Tibial nerve (tissue), 4 donors: ENCODE measurements around the gene APOBR. TPM values are rescaled to one million over a fixed set of nuclear protein-coding genes. Genes with fewer than 3 reads are reported as not detected.
"Not testable (repeated sequence)": the region's sequence is repeated elsewhere in the genome, so short reads cannot be mapped to it uniquely, and the experiment has no call there.

Experiments
- DNase-seq, 2 donors: peaks; one replicate each; pipeline ENCODE4 v3.0.0-alpha.2; 2019; ENCODE audit warnings: low spot score in 2 of 2
- H3K27ac ChIP-seq, 4 donors: fragments of 200-600 bp; sonication (generic) in 3 of 4; one replicate each; pipeline ENCODE4 v1.5.1; 2017 to 2019; ENCODE audit warnings: mild to moderate bottlenecking in 1 of 4
- H3K27me3 ChIP-seq, 2 donors: fragments of 200-600 bp; sonication (generic) in 1 of 2; one replicate each; pipeline versions ENCODE4 v1.5.1 to v1.6.0; 2017 to 2019
- H3K36me3 ChIP-seq, 3 donors: fragments of 200-600 bp; sonication (generic); one replicate each; pipeline ENCODE4 v1.5.1; 2018 to 2019
- H3K4me1 ChIP-seq, 4 donors: fragments of 200-600 bp; sonication (generic) in 3 of 4; one replicate each; pipeline ENCODE4 v1.5.1; 2017 to 2019
- H3K4me3 ChIP-seq, 4 donors: fragments of 200-600 bp; sonication (generic) in 3 of 4; one replicate each; pipeline ENCODE4 v1.5.1; 2017 to 2019; ENCODE audit warnings: mild to moderate bottlenecking in 1 of 4, moderate library complexity in 1 of 4
- H3K9me3 ChIP-seq, 4 donors: fragments of 200-600 bp; sonication (generic) in 3 of 4; one replicate each; pipeline ENCODE4 v1.5.1; 2017 to 2019
- EP300 ChIP-seq, 2 donors: sonication (generic); formaldehyde crosslinking; IDR thresholded peaks; one replicate each; pipeline ENCODE4 v1.6.1; 2017; ENCODE audit warnings: antibody characterized with exemption in 2 of 2, mild to moderate bottlenecking in 1 of 2
- POLR2A ChIP-seq, 2 donors: fragments of 450-650 bp; IDR thresholded peaks; one replicate each; pipeline ENCODE4 v1.6.1; 2017; ENCODE audit warnings: antibody characterized with exemption in 2 of 2, mild to moderate bottlenecking in 2 of 2, moderate library complexity in 2 of 2
- WGBS, 2 donors: methylation state at CpG; one replicate each; pipeline ENCODE4 v1.1.5; 2018; 5-methylcytosine and 5-hydroxymethylcytosine counted together
- total RNA-seq, 4 donors: library from RNA; depleted of rRNA; stranded (reverse); fragments of >200 nt; gene quantifications; one replicate each; pipeline ENCODE4 v1.1.0, GENCODE V29; 2016
- TF ChIP-seq, protein P1 (sequence below), 5 experiments: fragments of 200-600 bp in 3 of 5; fragments of 450-650 bp in 2 of 5; sonication (generic) in 3 of 5; IDR thresholded peaks; one replicate each; pipeline ENCODE4 v1.5.1; 2016 to 2019; ENCODE audit warnings: antibody characterized with exemption in 5 of 5, mild to moderate bottlenecking in 3 of 5, moderate library complexity in 2 of 5

APOBR gene
- total RNA-seq, 4 donors from 2014 or later: 1.3 to 4.5 (median 1.8) TPM

DNA sequence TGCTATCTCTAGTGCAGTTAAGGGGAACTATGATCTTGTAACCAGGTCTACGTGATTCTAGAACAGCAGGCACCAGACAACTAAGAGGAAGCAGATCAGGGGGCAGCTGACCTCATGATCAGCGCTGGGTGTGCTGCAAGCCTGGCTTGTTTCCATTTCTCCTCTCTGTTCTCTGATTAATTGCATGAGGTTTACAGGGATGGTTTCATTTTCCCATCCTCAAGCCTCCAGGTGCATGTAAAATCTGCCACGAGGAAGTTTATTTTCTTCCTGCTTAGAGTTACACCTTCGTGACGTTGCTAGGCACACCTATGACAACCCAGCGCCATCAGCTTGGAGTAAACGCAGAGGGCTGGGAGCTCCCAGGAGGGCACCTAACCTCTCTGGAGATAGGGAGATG is 48.6 kb downstream of the APOBR start:
- peak in 1 of 2 donors; percentile 44 for DNase-seq
- Histone ChIP-seq H3K9me3 (no peaks in the 10 kb centered on the region), H3K4me1 (peaks cover 0 to 17% (median 5%) of the 10 kb centered on the region in 4 donors), H3K4me3 (no peak overlapping the region), H3K27me3 (peaks cover 0 to 6% of the 10 kb centered on the region in 2 donors), H3K27ac (peak overlapping the region in 2 of 4 donors; percentile 54 to 56), H3K36me3 (no peaks in the 10 kb centered on the region)
- peak; percentile 54 to 71 for TF ChIP-seq EP300 (IDR thresholded peaks at IDR 0.05)
- no peak for TF ChIP-seq POLR2A (IDR thresholded peaks at IDR 0.05)
- TF ChIP-seq, protein P1, sequence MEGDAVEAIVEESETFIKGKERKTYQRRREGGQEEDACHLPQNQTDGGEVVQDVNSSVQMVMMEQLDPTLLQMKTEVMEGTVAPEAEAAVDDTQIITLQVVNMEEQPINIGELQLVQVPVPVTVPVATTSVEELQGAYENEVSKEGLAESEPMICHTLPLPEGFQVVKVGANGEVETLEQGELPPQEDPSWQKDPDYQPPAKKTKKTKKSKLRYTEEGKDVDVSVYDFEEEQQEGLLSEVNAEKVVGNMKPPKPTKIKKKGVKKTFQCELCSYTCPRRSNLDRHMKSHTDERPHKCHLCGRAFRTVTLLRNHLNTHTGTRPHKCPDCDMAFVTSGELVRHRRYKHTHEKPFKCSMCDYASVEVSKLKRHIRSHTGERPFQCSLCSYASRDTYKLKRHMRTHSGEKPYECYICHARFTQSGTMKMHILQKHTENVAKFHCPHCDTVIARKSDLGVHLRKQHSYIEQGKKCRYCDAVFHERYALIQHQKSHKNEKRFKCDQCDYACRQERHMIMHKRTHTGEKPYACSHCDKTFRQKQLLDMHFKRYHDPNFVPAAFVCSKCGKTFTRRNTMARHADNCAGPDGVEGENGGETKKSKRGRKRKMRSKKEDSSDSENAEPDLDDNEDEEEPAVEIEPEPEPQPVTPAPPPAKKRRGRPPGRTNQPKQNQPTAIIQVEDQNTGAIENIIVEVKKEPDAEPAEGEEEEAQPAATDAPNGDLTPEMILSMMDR (IDR thresholded peaks at IDR 0.05): no peak
- 69 to 77% methylated on average over 7 of the region's 7 CpGs for WGBS, 2 donors

DNA sequence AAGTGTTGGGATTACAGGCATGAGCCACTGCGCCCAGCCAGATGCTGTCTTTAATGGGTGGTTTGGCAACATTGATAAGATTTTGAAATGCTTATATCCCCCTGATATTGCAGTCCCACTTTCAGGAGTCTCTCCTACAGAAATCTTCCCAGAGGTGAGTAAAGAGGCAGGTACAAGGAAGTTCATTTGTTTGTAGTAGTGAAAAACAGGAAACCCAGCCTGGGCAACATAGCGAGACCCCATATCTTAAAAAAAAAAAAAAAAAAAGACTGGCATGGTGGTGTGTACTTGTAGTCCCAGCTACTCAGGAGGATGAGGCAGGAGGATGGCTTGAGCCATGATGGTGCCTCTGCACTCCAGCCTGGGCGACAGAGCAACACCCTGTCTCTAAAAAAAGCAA is 50.6 kb downstream of the APOBR start:
- no peak for DNase-seq
- Histone ChIP-seq H3K36me3 (no peaks in the 10 kb centered on the region), H3K9me3 (no peaks in the 10 kb centered on the region), H3K27me3 (peaks cover 0 to 6% of the 10 kb centered on the region in 2 donors), H3K4me3 (no peak overlapping the region), H3K4me1 (peaks cover 0 to 5% (median 0%) of the 10 kb centered on the region in 4 donors), H3K27ac (no peak overlapping the region)
- TF ChIP-seq POLR2A (IDR thresholded peaks at IDR 0.05): no peak
- TF ChIP-seq, protein P1 (IDR thresholded peaks at IDR 0.05): no peak
- TF ChIP-seq EP300 (IDR thresholded peaks at IDR 0.05): no peak
- WGBS, 2 donors: 86 to 91% methylated on average over 3 of the region's 3 CpGs

DNA sequence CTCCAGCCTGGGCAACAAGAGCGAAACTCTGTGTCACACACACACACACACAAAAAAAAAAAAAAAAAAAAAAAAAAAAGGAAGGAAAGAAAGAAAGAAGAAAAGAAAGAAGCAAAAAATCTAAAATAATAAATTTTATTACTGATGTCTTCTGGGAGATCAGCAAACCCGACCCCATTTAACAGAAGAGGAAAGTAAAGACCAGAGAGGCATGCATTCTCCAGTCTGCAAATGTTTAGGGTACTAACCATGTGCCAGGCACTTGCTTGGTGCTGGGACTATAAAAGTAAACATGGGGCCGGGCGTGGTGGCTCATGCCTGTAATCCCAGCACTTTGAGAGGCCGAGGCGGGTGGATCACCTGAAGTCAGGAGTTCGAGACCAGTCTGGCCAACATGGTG is 51.5 kb downstream of the APOBR start:
- not testable (repeated sequence) for H3K9me3 ChIP-seq, H3K4me3 ChIP-seq, H3K4me1 ChIP-seq, H3K27ac ChIP-seq, H3K27me3 ChIP-seq, H3K36me3 ChIP-seq, DNase-seq
- WGBS, 2 donors: 81 to 88% methylated on average over 7 of the region's 7 CpGs

DNA sequence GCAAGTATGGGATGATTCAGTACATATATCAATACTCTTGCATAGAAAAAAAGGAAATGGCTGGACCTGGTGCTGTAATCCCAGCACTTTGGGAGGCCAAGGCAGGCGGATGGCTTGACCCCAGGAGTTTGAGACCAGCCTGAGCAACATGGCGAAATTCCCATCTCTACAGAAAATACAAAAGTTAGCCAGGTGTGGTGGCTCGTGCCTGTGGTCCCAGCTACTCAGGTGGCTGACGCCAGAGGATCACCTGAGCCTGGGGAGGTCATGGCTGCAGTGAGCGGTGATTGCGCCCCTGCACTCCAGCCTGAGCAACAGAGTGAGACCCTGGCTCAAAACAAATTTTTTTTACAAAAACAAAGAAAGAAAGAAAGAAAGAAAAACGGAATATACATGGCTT is 52.2 kb downstream of the APOBR start:
- TF ChIP-seq POLR2A (IDR thresholded peaks at IDR 0.05): no peak
- no peak for TF ChIP-seq EP300 (IDR thresholded peaks at IDR 0.05)
- TF ChIP-seq, protein P1 (IDR thresholded peaks at IDR 0.05): no peak
- Histone ChIP-seq H3K9me3 (no peaks in the 10 kb centered on the region), H3K4me1 (no peaks in the 10 kb centered on the region), H3K27ac (no peak overlapping the region), H3K36me3 (no peaks in the 10 kb centered on the region), H3K27me3 (peaks cover 0 to 6% of the 10 kb centered on the region in 2 donors), H3K4me3 (no peak overlapping the region)
- no peak for DNase-seq
- WGBS, 2 donors: 77 to 83% methylated on average over 7 of the region's 7 CpGs

DNA sequence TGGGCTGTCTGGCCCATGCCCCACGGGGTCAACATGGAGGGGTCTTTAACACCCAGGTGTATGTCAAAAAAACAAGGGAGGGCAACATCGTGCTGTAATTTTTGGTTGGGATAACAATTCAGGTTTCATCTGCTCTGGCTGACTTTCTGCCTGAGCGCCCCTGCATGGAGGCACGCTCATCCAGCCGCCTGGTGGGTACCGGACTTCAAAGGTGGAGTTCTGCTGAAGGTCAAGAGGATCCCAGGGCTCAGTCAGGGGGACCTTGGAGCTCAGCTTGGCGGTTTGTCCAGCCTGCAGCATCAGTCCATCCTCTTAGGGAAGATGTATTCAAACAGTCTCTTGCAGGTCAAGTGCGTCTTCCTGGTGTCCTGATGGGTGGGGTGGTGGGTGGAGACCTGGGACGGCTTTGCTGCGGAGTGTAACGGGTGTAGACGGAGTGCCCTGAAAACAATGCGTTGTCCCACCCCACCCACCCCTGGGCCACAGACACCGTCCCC is 53.9 kb downstream of the APOBR start:
- WGBS, 2 donors: 69 to 81% methylated on average over 14 of the region's 14 CpGs
- Histone ChIP-seq H3K27ac (no peak overlapping the region), H3K36me3 (no peaks in the 10 kb centered on the region), H3K27me3 (peaks cover 0 to 6% of the 10 kb centered on the region in 2 donors), H3K4me3 (no peak overlapping the region), H3K9me3 (no peaks in the 10 kb centered on the region), H3K4me1 (peaks cover 0 to 6% (median 0%) of the 10 kb centered on the region in 4 donors)
- no peak for DNase-seq
- no peak for TF ChIP-seq POLR2A (IDR thresholded peaks at IDR 0.05)
- no peak for TF ChIP-seq EP300 (IDR thresholded peaks at IDR 0.05)
- TF ChIP-seq, protein P1 (IDR thresholded peaks at IDR 0.05): no peak

Other genes with a start within 250 kb of the APOBR start
- gene SBK1, start 202.1 kb upstream of the APOBR start, total RNA-seq: under 1 TPM in 2 of 4 donors, not detected in 2; 0.22 to 0.30 TPM
- 1 to 10 TPM in 2 of 4 donors, not detected in 2; 4.5 to 6.1 TPM for gene NPIPB6, start 131.1 kb upstream of the APOBR start, total RNA-seq
- gene EIF3CL, start 90.8 kb upstream of the APOBR start, total RNA-seq: 100 to 1,000 TPM; 185 to 265 (median 230) TPM
- gene NPIPB7, start 22.3 kb upstream of the APOBR start, total RNA-seq: not detected
- 10 to 100 TPM; 25.8 to 45.1 (median 29.7) TPM for gene CLN3, start 2.6 kb upstream of the APOBR start, total RNA-seq
- not detected for gene IL27, start 12.2 kb downstream of the APOBR start, total RNA-seq
- gene NUPR1, start 44.3 kb downstream of the APOBR start, total RNA-seq: 10 to 100 TPM; 33.0 to 57.2 (median 53.4) TPM
- 10 to 100 TPM; 31.9 to 52.1 (median 36.1) TPM for gene SGF29, start 59.3 kb downstream of the APOBR start, total RNA-seq
- gene SULT1A2, start 102.4 kb downstream of the APOBR start, total RNA-seq: 10 to 100 TPM in 1 of 4 donors, 1 to 10 TPM in 2, not detected in 1; 2.4 to 11.8 (median 6.1) TPM
- gene SULT1A1, start 115.4 kb downstream of the APOBR start, total RNA-seq: 10 to 100 TPM; 30.9 to 59.8 (median 43.7) TPM
- 1 to 10 TPM in 2 of 4 donors, not detected in 2; 1.3 to 2.4 TPM for gene NPIPB8, start 143.4 kb downstream of the APOBR start, total RNA-seq
- gene EIF3C, start 216.8 kb downstream of the APOBR start, total RNA-seq: 100 to 1,000 TPM; 158 to 275 (median 197) TPM